SKM-1 treated with dmso at 0.1 percent for 144 hours (cell line): ENCODE measurements around the gene NLGN3.
A peak's percentile ranks its signal among the peaks of the same experiment; 100 is the strongest.

ENCODE experiments used
- DNase-seq: peaks from one replicate; lab custom pipeline; 2025; ENCODE audit not compliant: unreplicated experiment; lab: John Stamatoyannopoulos, UW

The NLGN3 gene

GRCh38 chrX:71144651-71145050 is at the start of gene NLGN3:
Gene NLGN3, plus strand, starts transcription at chrX:71144841. Its CDS starts 2,909 bp downstream, at chrX:71147750.
- no peak for DNase-seq

GRCh38 chrX:71095033-71095432 is 49.6 kb upstream of the NLGN3 start:
- no peak for DNase-seq

- DNase-seq, result peak; percentile 71
Observed at GRCh38 chrX:71095555-71095980, 49.1 kb upstream of the NLGN3 start, which contains the start of gene FOXO4. Gene FOXO4, plus strand, starts transcription at chrX:71095851. Its CDS starts 678 bp downstream, at chrX:71096529.

- DNase-seq, result peak; percentile 32
Observed at GRCh38 chrX:71095981-71096759, 48.5 kb upstream of the NLGN3 start.

- no peak for DNase-seq
Observed at GRCh38 chrX:71096760-71097032, 47.9 kb upstream of the NLGN3 start.

GRCh38 chrX:71098302-71098701 is 46.3 kb upstream of the NLGN3 start:
- peak; percentile 47 for DNase-seq

- no peak for DNase-seq
Observed at GRCh38 chrX:71098951-71099506, 45.6 kb upstream of the NLGN3 start.

GRCh38 chrX:71099736-71100135 is 44.9 kb upstream of the NLGN3 start:
- DNase-seq, result no peak

- no peak for DNase-seq
Observed at GRCh38 chrX:71100581-71101505, 43.8 kb upstream of the NLGN3 start.

- no peak for DNase-seq
Observed at GRCh38 chrX:71102292-71102691, 42.3 kb upstream of the NLGN3 start.

GRCh38 chrX:71103110-71103983 is 41.3 kb upstream of the NLGN3 start:
- peak; percentile 38 for DNase-seq

GRCh38 chrX:71105628-71106027 is 39.0 kb upstream of the NLGN3 start:
- DNase-seq, result no peak

- DNase-seq, result no peak
Observed at GRCh38 chrX:71106427-71106826, 38.2 kb upstream of the NLGN3 start, which contains the start of gene CXorf65. Gene CXorf65, minus strand, starts transcription at chrX:71106740. Its CDS starts 184 bp downstream, at chrX:71106556.

- DNase-seq, result no peak
Observed at GRCh38 chrX:71107245-71107644, 37.4 kb upstream of the NLGN3 start.

- DNase-seq, result peak; percentile 35
Observed at GRCh38 chrX:71107762-71108360, 36.8 kb upstream of the NLGN3 start.

- no peak for DNase-seq
Observed at GRCh38 chrX:71109051-71109450, 35.6 kb upstream of the NLGN3 start.

GRCh38 chrX:71111141-71111843 is 33.3 kb upstream of the NLGN3 start, which contains the start of gene IL2RG:
Gene IL2RG, minus strand, starts transcription at chrX:71111577. Its CDS starts 38 bp downstream, at chrX:71111539.
- DNase-seq, result no peak

GRCh38 chrX:71111921-71112431 is 32.7 kb upstream of the NLGN3 start:
- no peak for DNase-seq

- DNase-seq, result no peak
Observed at GRCh38 chrX:71117358-71117757, 27.3 kb upstream of the NLGN3 start.
